NCI-H524 treated with DMSO at 0.1 percent for 48 hours (cell line): ENCODE results near the gene HCFC1.
"Not testable (repeated sequence)": the region's sequence is repeated elsewhere in the genome, so short reads cannot be mapped to it uniquely, and the experiment has no call there.

Experiments used
- DNase-seq: peaks from one replicate; lab custom pipeline; 2025; lab: John Stamatoyannopoulos, UW

HCFC1 gene

GRCh38 chrX:154008521-154008920 lies 36.9 kb upstream of the HCFC1 start:
- no peak for DNase-seq

- no peak for DNase-seq
Measured at GRCh38 chrX:154006947-154007346, 35.3 kb upstream of the HCFC1 start.

GRCh38 chrX:154004315-154004714 lies 32.7 kb upstream of the HCFC1 start:
- no peak for DNase-seq

- DNase-seq: no peak
Measured at GRCh38 chrX:154002215-154002719, 30.6 kb upstream of the HCFC1 start.

- no peak for DNase-seq
Measured at GRCh38 chrX:154000051-154000450, 28.4 kb upstream of the HCFC1 start.

- no peak for DNase-seq
Measured at GRCh38 chrX:153999359-154000037, 27.9 kb upstream of the HCFC1 start.

GRCh38 chrX:153995504-153995903 lies 23.9 kb upstream of the HCFC1 start:
- no peak for DNase-seq

- not testable (repeated sequence) for DNase-seq
Measured at GRCh38 chrX:153994398-153994797, 22.8 kb upstream of the HCFC1 start.

GRCh38 chrX:153993978-153994377 lies 22.4 kb upstream of the HCFC1 start:
- no peak for DNase-seq

GRCh38 chrX:153993079-153993478 lies 21.5 kb upstream of the HCFC1 start:
- DNase-seq: peak; percentile 50

GRCh38 chrX:153992180-153992579 lies 20.6 kb upstream of the HCFC1 start:
- DNase-seq: no peak

GRCh38 chrX:153991013-153991580 lies 19.5 kb upstream of the HCFC1 start:
- no peak for DNase-seq

GRCh38 chrX:153989973-153990655 lies 18.5 kb upstream of the HCFC1 start:
- no peak for DNase-seq

- no peak for DNase-seq
Measured at GRCh38 chrX:153988493-153988892, 16.9 kb upstream of the HCFC1 start.

GRCh38 chrX:153984351-153985178 lies 12.9 kb upstream of the HCFC1 start:
- DNase-seq: no peak

- no peak for DNase-seq
Measured at GRCh38 chrX:153983321-153983801, 11.7 kb upstream of the HCFC1 start.

- no peak for DNase-seq
Measured at GRCh38 chrX:153981771-153982533, 10.3 kb upstream of the HCFC1 start.

GRCh38 chrX:153981231-153981630 lies 9.6 kb upstream of the HCFC1 start:
- no peak for DNase-seq

GRCh38 chrX:153980394-153980793 lies 8.8 kb upstream of the HCFC1 start:
- not testable (repeated sequence) for DNase-seq

- no peak for DNase-seq
Measured at GRCh38 chrX:153974726-153975286, 3.2 kb upstream of the HCFC1 start.
